Upper lobe of left lung (tissue), 4 donors: ENCODE data around the gene PUSL1.

Experiments used
- CTCF ChIP-seq, 6 experiments: fragments of 450-650 bp in 4 of 6; fragments of 200-600 bp in 2 of 6; sonication (generic) in 2 of 6; IDR thresholded peaks; one replicate each; pipeline ENCODE4 v1.5.1; 2016 to 2019; ENCODE audit warnings: antibody characterized with exemption in 6 of 6
- EP300 ChIP-seq, 4 donors: sonication (generic); formaldehyde crosslinking; IDR thresholded peaks; one replicate each; pipeline ENCODE4 v1.5.1; 2017; ENCODE audit warnings: antibody characterized with exemption in 4 of 4, control low read depth in 2 of 4

- no peak for TF ChIP-seq CTCF (IDR thresholded peaks at IDR 0.05)
- no peak for TF ChIP-seq EP300 (IDR thresholded peaks at IDR 0.05)
These were observed 17.7 kb downstream of the PUSL1 start for GRCh38 chr1:1326075-1326605.
